AG04450 (cell line): ENCODE measurements around the gene FAM170B. TPM values are rescaled to one million over a fixed set of nuclear protein-coding genes. Genes with fewer than 3 reads are reported as not detected.

Experiments used
- CTCF ChIA-PET: fragments of 300-600, 350-600 bp; formaldehyde crosslinking; extraction: SDS; loops from one replicate; lab custom pipeline; 2022; ENCODE audit warnings: antibody characterized with exemption, inconsistent platforms; lab: Charles Lee
- POLR2A ChIA-PET: fragments of 350-600 bp; formaldehyde crosslinking; extraction: SDS; loops from one replicate; lab custom pipeline; 2021; ENCODE audit warnings: antibody characterized with exemption, inconsistent platforms; lab: Yijun Ruan, JAX
- DNase-seq: peaks from one replicate; pipeline ENCODE4 v3.0.0-alpha.2; 2011; ENCODE audit warnings: low read depth, low spot score
- H3K27ac ChIP-seq: one replicate; pipeline ENCODE4 v1.5.1; 2012; ENCODE audit warnings: low read depth, low read length, control low read depth
- H3K27me3 ChIP-seq: one replicate; pipeline ENCODE4 v1.6.0; 2012; ENCODE audit warnings: low read length; ENCODE audit not compliant: control insufficient read depth, insufficient read depth
- H3K4me3 ChIP-seq: 2 replicates; pipeline ENCODE4 v1.5.1; 2011; ENCODE audit warnings: mild to moderate bottlenecking, low read depth, low read length, control low read depth
- H3K9me3 ChIP-seq: 2 replicates; pipeline ENCODE4 v1.5.1; 2012; ENCODE audit warnings: low read length; ENCODE audit not compliant: control insufficient read depth, insufficient read depth
- polyA plus RNA-seq: library from polyadenylated mRNA; depleted of rRNA; stranded (reverse); fragments of >200 nt; gene quantifications from 2 replicates; pipeline ENCODE4 v1.2.3, GENCODE V29; 2011
- TF ChIP-seq, protein P1 (sequence below): IDR thresholded peaks from 2 replicates; pipeline ENCODE4 v1.5.1; 2011; ENCODE audit warnings: low read depth, low read length, control low read depth, inconsistent platforms

The FAM170B gene
- polyA plus RNA-seq, 1 experiment, result not detected

DNA sequence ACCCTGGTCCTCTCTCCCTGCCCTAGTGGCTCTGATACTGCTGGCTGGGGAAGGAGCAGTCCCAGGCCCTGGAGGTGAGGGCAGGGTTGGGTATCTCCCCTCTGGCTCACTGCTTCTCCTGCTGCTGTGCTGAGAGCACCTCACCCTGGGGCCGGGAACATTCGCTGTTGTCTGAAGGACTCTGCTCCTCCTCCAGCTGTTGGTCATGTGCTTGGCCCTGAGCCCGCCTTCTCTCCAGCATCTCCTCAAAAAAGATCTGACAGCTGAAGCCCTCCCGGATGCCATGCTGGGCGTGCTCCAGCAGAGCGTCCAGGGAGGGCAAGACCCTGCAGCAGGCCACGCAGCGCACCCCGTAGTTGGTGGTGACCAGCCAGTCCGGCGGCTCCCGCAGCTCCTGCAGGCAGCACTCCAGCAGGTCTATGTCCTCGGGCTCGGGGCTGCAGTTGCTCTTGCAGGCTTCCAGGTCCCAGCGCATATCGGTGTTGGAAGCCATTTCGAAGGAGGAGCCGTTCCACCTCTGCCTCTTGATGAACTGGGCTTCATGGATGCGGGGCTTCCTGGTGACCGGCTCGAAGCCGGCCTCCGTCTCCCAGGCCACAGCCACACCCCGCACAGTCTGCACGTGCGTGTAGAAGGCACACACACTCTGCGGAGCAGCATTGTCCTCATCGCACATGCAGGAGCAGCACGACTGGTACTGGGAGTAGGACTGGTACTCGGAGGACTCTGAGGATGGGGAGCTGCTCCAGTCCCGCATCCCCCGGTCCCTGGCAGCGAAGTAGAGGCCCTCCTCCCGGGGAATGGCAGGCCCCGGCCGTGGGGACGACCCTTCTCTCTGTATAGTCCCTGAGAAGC lies 2.1 kb downstream of the FAM170B start:
- DNase-seq, result no peak
- CTCF ChIA-PET, result no interaction called here
- TF ChIP-seq, protein P1, sequence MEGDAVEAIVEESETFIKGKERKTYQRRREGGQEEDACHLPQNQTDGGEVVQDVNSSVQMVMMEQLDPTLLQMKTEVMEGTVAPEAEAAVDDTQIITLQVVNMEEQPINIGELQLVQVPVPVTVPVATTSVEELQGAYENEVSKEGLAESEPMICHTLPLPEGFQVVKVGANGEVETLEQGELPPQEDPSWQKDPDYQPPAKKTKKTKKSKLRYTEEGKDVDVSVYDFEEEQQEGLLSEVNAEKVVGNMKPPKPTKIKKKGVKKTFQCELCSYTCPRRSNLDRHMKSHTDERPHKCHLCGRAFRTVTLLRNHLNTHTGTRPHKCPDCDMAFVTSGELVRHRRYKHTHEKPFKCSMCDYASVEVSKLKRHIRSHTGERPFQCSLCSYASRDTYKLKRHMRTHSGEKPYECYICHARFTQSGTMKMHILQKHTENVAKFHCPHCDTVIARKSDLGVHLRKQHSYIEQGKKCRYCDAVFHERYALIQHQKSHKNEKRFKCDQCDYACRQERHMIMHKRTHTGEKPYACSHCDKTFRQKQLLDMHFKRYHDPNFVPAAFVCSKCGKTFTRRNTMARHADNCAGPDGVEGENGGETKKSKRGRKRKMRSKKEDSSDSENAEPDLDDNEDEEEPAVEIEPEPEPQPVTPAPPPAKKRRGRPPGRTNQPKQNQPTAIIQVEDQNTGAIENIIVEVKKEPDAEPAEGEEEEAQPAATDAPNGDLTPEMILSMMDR, result no peak
- Histone ChIP-seq H3K9me3 (peaks cover 5% of the 10 kb centered on the region; the same call in 1 of the 2 replicates), H3K27me3 (peaks cover 34% of the 10 kb centered on the region), H3K4me3 (no peak overlapping the region), H3K27ac (no peak overlapping the region)
- POLR2A ChIA-PET, result no interaction called here

DNA sequence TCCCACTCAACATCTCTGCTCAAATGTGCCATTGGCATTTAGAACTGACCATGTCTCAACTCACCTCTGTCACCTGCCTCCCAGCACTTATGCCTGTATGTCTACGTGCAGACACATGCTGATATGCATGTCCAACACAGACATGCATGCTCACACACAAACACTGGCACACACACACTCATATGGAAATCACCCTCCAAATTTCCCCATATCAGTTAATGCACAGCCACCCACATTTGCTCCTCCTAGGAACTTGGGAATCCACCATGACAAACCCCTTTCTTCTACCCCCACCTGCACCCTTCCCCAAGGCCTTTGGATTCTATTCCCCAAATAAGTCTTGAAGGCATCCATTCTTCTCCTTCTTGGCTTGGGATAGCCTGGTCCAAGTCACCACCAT lies 4.4 kb downstream of the FAM170B start:
- H3K27ac ChIP-seq, result no peak overlapping the region
- POLR2A ChIA-PET, result no interaction called here
- peaks cover 5% of the 10 kb centered on the region; the same call in 1 of the 2 replicates for H3K9me3 ChIP-seq
- peaks cover 34% of the 10 kb centered on the region for H3K27me3 ChIP-seq
- H3K4me3 ChIP-seq, result no peak overlapping the region
- DNase-seq, result no peak
- CTCF ChIA-PET, result interaction anchor here (1.1 kb wide), 1 partner anchor 35 kb away, joined by 3 read pairs; no protein-coding TSS in a partner anchor
- TF ChIP-seq, protein P1, result no peak

DNA sequence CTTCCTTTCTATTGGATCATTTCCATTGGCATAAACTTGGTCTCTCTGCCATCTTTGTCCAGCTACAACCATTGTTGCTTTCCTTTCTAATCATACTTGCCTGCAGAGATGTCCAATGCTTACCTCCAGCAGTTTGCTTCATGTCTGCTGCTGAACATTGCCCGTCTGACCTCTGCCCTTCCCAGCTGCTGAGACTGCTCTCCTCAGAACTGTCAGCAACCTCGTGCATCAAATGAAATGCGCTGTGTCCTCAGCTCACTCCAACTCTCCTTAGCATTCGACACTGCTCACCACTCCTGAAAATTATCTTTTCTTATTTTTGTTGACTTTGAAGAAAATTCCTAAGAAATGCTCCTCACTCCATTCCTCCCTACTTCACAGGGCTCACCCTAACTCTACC lies 5.0 kb downstream of the FAM170B start:
- TF ChIP-seq, protein P1, result no peak
- no peak for DNase-seq
- H3K9me3 ChIP-seq, result peaks cover 5% of the 10 kb centered on the region; the same call in 1 of the 2 replicates
- H3K27ac ChIP-seq, result no peak overlapping the region
- ChIA-PET POLR2A (no interaction called here), CTCF (no interaction called here)
- no peak overlapping the region for H3K4me3 ChIP-seq
- H3K27me3 ChIP-seq, result peaks cover 35% of the 10 kb centered on the region

DNA sequence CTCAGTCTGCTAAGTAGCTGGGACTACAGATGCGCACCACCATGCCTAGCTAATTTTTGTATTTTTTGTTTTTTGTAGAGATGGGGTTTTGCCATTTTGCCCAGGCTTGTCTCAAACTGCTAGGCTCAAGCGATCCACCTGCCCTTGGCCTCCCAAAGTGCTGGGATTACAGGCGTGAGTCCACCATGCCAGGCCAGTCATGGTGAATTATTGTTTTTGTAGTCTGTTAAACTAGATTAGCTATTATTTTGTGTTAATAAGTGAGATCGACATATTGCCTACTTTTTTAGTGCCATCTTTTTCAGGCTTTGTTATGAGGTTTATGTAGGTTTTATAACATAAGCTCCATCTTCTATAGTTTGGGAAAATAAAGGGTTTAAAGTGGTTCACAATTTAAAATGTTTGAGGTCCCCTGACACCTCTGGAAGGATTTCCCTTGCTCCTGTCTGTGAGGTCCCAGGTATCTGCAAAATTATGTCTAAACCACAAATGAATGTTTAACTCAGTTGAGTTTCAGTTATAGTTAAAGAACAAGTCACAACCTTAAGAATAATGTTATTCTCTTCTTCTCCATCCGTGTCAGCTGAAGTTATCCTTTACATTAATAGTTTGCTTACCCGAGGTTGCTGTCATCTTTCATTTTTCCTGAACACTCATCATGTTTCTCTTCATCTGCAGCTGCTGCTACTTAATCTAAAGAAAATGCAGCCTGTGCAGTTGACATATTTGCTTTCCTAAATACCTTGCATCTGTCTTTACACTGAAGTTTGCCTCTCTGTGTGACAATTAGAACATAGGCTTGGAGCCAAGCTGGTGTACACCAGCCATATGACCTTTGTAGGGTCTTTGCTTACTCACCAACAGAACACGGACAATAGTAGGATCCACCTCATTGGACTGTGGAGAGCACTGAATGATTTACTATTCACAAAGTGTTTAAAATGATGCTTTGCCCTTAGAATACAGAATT lies 9.6 kb downstream of the FAM170B start:
- TF ChIP-seq, protein P1, result no peak
- Histone ChIP-seq H3K27me3 (peaks cover 9% of the 10 kb centered on the region), H3K9me3 (no peaks in the 10 kb centered on the region), H3K27ac (no peak overlapping the region), H3K4me3 (no peak overlapping the region)
- DNase-seq, result no peak
- CTCF ChIA-PET, result interaction anchor here (1.2 kb wide), 1 partner anchor 37 kb away, joined by 5 read pairs; no protein-coding TSS in a partner anchor
- POLR2A ChIA-PET, result no interaction called here
